Brain microvascular endothelial cell (primary cell): ENCODE measurements around the gene TTC39B.

Experiments
- DNase-seq: peaks from one replicate; pipeline ENCODE4 v3.0.0-alpha.2; 2020
- H3K27ac ChIP-seq: fragments of 250-450 bp; sonication (Bioruptor Pico); 2 replicates; pipeline ENCODE4 v1.5.1; 2020; ENCODE audit warnings: mild to moderate bottlenecking, moderate library complexity
- H3K27me3 ChIP-seq: fragments of 250-450 bp; sonication (Bioruptor Pico); replicated peaks from 2 replicates; pipeline ENCODE4 v1.5.1; 2020; ENCODE audit warnings: mild to moderate bottlenecking
- H3K36me3 ChIP-seq: fragments of 250-450 bp; sonication (Bioruptor Pico); replicated peaks from 2 replicates; pipeline ENCODE4 v1.5.1; 2020; ENCODE audit warnings: mild to moderate bottlenecking
- H3K4me3 ChIP-seq: 2 replicates; pipeline ENCODE4 v1.5.1; 2011; ENCODE audit warnings: low read depth, mild to moderate bottlenecking, control low read depth, low read length, moderate library complexity
- CTCF ChIP-seq: IDR thresholded peaks from 2 replicates; pipeline ENCODE4 v1.5.1; 2011; ENCODE audit warnings: low read depth, mild to moderate bottlenecking, moderate library complexity, low read length, control low read depth, inconsistent platforms; ENCODE audit errors: missing control alignments
- in situ Hi-C: cut with HindIII; loops from 2 replicates; pipeline ENCODE4 v1.10.0; 2017; ENCODE audit warnings: low sequenced_read_pairs, low pct_ligation_motif_present

TTC39B gene

GRCh38 chr9:15206903-15207696 is 99.9 kb downstream of the TTC39B start:
- Histone ChIP-seq H3K27me3 (no peaks in the 10 kb centered on the region), H3K36me3 (no peaks in the 10 kb centered on the region), H3K27ac (no peak overlapping the region), H3K4me3 (no peak overlapping the region)
- TF ChIP-seq CTCF: no peak
- in situ Hi-C loops: no loop called here
- DNase-seq: no peak

GRCh38 chr9:15205632-15206420 is 101.2 kb downstream of the TTC39B start:
- Histone ChIP-seq H3K27ac (no peak overlapping the region), H3K27me3 (no peaks in the 10 kb centered on the region), H3K36me3 (no peaks in the 10 kb centered on the region), H3K4me3 (no peak overlapping the region)
- peak; percentile 39 for DNase-seq
- in situ Hi-C loops: no loop called here
- TF ChIP-seq CTCF: no peak

GRCh38 chr9:15203581-15203980 is 103.4 kb downstream of the TTC39B start:
- H3K27ac ChIP-seq: no peak overlapping the region

GRCh38 chr9:15200111-15200510 is 106.9 kb downstream of the TTC39B start:
- no peak for TF ChIP-seq CTCF
- no peak for DNase-seq
- in situ Hi-C loops: no loop called here
- Histone ChIP-seq H3K4me3 (no peak overlapping the region), H3K27me3 (no peaks in the 10 kb centered on the region), H3K27ac (no peak overlapping the region), H3K36me3 (no peaks in the 10 kb centered on the region)

More at GRCh38 chr9:15203581-15203980, 103.4 kb downstream of the TTC39B start:
- no peak for TF ChIP-seq CTCF
- Histone ChIP-seq H3K4me3 (no peak overlapping the region), H3K36me3 (no peaks in the 10 kb centered on the region), H3K27me3 (no peaks in the 10 kb centered on the region)
- no peak for DNase-seq
- in situ Hi-C loops: no loop called here

- no peak for DNase-seq
- no peaks in the 10 kb centered on the region for H3K36me3 ChIP-seq
- H3K27ac ChIP-seq: no peak overlapping the region
- no peak for TF ChIP-seq CTCF
- no peak overlapping the region for H3K4me3 ChIP-seq
- in situ Hi-C loops: no loop called here
- H3K27me3 ChIP-seq: no peaks in the 10 kb centered on the region
Measured at GRCh38 chr9:15192856-15193255, 114.2 kb downstream of the TTC39B start.
